DOHH2 (cell line): Measurements from ENCODE around the gene GALR2.

Experiments used
- H3F3A ChIP-seq: fragments of 200-600 bp; sonication (generic), shearing (Covaris generic); 2 replicates; pipeline ENCODE4 v1.6.0; 2016; ENCODE audit warnings: antibody characterized with exemption, mild to moderate bottlenecking; ENCODE audit not compliant: control insufficient read depth, insufficient read depth
- H3K27ac ChIP-seq: fragments of 200-600 bp; sonication (generic); 2 replicates; pipeline ENCODE4 v1.5.1; 2014; ENCODE audit warnings: low read depth, mild to moderate bottlenecking, low read length, moderate library complexity
- H3K27me3 ChIP-seq: fragments of 200-600 bp; sonication (generic); 2 replicates; pipeline ENCODE4 v1.6.1; 2014; ENCODE audit warnings: mild to moderate bottlenecking, low read length, mixed read lengths; ENCODE audit not compliant: control insufficient read depth
- H3K36me3 ChIP-seq: fragments of 200-600 bp; sonication (generic); 2 replicates; pipeline ENCODE4 v1.6.1; 2014; ENCODE audit warnings: mild to moderate bottlenecking, low read length, moderate library complexity, mixed read lengths; ENCODE audit not compliant: control insufficient read depth
- H3K4me1 ChIP-seq: fragments of 200-600 bp; sonication (generic); 2 replicates; pipeline ENCODE4 v1.6.1; 2014; ENCODE audit warnings: mild to moderate bottlenecking, low read length, mixed read lengths; ENCODE audit not compliant: control insufficient read depth
- H3K4me2 ChIP-seq: fragments of 200-600 bp; sonication (generic); 2 replicates; pipeline ENCODE4 v1.6.0; 2014; ENCODE audit warnings: mild to moderate bottlenecking, low read length, moderate library complexity
- H3K4me3 ChIP-seq: fragments of 200-600 bp; sonication (generic); 2 replicates; pipeline ENCODE4 v1.5.1; 2014; ENCODE audit warnings: mild to moderate bottlenecking, low read length, mixed read lengths
- H3K79me2 ChIP-seq: fragments of 200-600 bp; sonication (generic); 2 replicates; pipeline ENCODE4 v1.6.1; 2014; ENCODE audit warnings: mild to moderate bottlenecking, low read length, mixed read lengths; ENCODE audit not compliant: control insufficient read depth
- H3K9me2 ChIP-seq: fragments of 200-600 bp; sonication (generic); replicated peaks from 2 replicates; pipeline ENCODE4 v1.6.1; 2014; ENCODE audit warnings: mild to moderate bottlenecking, low read length, mixed read lengths; ENCODE audit not compliant: control insufficient read depth
- H3K9me3 ChIP-seq: fragments of 200-600 bp; sonication (generic); 2 replicates; pipeline ENCODE4 v1.6.1; 2014; ENCODE audit warnings: antibody characterized with exemption, low read length, mixed read lengths; ENCODE audit not compliant: control insufficient read depth, insufficient read depth
- H4K20me1 ChIP-seq: fragments of 200-600 bp; sonication (generic); 2 replicates; pipeline ENCODE4 v1.6.0; 2014; ENCODE audit warnings: low read depth, mild to moderate bottlenecking, antibody characterized with exemption, low read length, moderate library complexity; ENCODE audit not compliant: control insufficient read depth, insufficient read depth
- EZH2phosphoT487 ChIP-seq: fragments of 200-600 bp; sonication (generic); IDR thresholded peaks from 2 replicates; pipeline ENCODE4 v1.6.1; 2017; ENCODE audit warnings: borderline replicate concordance, mild to moderate bottlenecking, antibody characterized with exemption, low read length, moderate library complexity, mixed read lengths
- TF ChIP-seq, protein P1 (sequence below): fragments of 200-600 bp; sonication (generic); IDR thresholded peaks from one replicate; pipeline ENCODE4 v1.5.1; 2014; ENCODE audit warnings: antibody characterized with exemption, mild to moderate bottlenecking, low read depth, low read length; ENCODE audit not compliant: poor library complexity, severe bottlenecking

Gene GALR2

DNA sequence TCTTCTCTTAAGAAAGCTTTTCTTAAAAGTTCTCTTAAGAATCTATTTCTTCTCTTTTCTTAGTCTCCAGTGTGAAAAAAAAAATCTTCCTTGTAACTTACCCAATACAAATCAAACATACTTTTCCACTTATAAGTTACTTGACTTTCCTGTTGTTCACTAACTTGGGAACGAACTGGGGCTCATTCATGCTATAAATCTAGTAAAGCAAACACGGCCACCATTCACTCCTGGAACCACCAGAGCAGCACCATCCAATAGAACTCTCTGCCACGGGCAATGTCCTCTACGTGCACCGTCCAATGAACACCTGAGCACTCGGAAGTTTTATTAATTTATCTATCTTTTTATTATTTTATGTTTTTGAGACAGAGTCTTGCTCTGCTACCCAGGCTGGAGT lies 23.0 kb upstream of the GALR2 start:
- H3K27ac ChIP-seq = no peak overlapping the region
- no peak for TF ChIP-seq EZH2phosphoT487
- TF ChIP-seq, protein P1, sequence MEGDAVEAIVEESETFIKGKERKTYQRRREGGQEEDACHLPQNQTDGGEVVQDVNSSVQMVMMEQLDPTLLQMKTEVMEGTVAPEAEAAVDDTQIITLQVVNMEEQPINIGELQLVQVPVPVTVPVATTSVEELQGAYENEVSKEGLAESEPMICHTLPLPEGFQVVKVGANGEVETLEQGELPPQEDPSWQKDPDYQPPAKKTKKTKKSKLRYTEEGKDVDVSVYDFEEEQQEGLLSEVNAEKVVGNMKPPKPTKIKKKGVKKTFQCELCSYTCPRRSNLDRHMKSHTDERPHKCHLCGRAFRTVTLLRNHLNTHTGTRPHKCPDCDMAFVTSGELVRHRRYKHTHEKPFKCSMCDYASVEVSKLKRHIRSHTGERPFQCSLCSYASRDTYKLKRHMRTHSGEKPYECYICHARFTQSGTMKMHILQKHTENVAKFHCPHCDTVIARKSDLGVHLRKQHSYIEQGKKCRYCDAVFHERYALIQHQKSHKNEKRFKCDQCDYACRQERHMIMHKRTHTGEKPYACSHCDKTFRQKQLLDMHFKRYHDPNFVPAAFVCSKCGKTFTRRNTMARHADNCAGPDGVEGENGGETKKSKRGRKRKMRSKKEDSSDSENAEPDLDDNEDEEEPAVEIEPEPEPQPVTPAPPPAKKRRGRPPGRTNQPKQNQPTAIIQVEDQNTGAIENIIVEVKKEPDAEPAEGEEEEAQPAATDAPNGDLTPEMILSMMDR = no peak
- peaks cover 74% of the 10 kb centered on the region for H3K36me3 ChIP-seq
- peaks cover 4% of the 10 kb centered on the region; the same call in 1 of the 2 replicates for H3K79me2 ChIP-seq
- H3K27me3 ChIP-seq = no peaks in the 10 kb centered on the region
- no peaks in the 10 kb centered on the region for H3F3A ChIP-seq
- H3K4me3 ChIP-seq = no peak overlapping the region
- no peak overlapping the region for H3K4me2 ChIP-seq
- H3K9me2 ChIP-seq = no peaks in the 10 kb centered on the region
- no peaks in the 10 kb centered on the region for H3K9me3 ChIP-seq
- no peaks in the 10 kb centered on the region for H4K20me1 ChIP-seq
- H3K4me1 ChIP-seq = peaks cover 7% of the 10 kb centered on the region; the same call in 1 of the 2 replicates

DNA sequence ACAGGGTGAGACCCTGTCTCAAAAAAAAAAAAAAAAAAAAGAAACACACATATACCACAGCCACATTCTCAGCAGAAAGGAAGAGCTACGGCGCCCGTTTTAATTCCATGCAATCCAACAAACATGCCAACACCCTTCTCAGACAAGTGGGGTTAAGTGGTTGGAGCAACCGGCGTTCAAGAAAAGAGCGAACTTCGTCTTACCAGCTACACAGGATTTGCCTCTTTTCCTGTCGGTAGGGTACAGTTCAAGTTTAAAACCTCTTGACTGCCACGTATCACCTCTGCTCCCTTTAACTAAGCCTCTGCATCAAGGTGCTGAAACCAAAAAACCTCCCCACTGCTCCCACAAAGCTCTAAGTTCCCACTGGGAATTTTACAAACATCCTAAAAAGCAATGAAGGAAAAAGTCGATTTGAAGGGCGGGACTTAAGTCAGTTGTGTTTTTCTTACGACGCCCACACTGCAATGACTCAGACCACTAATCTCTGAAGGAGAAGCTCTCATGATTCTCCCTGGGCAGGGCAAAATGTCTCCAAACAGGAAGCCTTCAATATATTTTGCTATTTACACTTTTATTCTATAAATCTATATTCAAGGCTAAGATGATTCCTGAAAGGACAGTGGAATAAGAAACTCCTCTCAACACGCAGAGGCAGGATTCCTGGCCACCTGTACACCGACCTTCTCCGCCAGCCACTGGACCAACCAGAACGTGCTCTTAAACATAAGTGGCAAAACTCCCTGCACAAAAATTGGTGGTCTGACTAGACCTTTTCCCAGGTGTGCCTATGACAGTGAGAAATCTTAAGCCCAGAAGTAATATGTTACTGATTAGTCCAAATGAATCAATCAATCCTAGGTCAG lies 21.1 kb upstream of the GALR2 start:
- Histone ChIP-seq H3K9me2 (no peaks in the 10 kb centered on the region), H3K27me3 (no peaks in the 10 kb centered on the region), H3K79me2 (peaks cover 4% of the 10 kb centered on the region; the same call in 1 of the 2 replicates), H3K4me3 (no peak overlapping the region), H3K27ac (no peak overlapping the region), H3K9me3 (no peaks in the 10 kb centered on the region), H3K36me3 (peaks cover 77% of the 10 kb centered on the region), H3K4me2 (no peak overlapping the region), H3K4me1 (peaks cover under 1% of the 10 kb centered on the region; the same call in 1 of the 2 replicates), H3F3A (no peaks in the 10 kb centered on the region), H4K20me1 (no peaks in the 10 kb centered on the region)
- TF ChIP-seq, protein P1 = no peak
- no peak for TF ChIP-seq EZH2phosphoT487

DNA sequence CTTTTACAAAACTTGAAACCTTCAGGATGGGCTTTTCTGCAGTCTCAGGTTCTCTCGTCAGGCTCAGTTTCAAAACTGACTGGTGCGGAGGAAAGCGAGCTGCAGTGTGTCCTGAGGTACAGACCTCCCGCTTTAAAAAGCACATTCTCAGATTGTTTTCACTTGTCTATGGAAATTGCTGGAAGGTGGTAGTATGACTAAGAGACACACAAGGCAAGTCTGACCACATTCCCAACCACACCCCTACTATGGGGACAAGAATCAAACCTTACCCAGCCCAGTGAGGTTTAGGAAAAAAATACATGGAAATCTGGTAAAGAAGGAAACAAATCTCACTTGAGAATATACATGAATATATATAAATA lies 20.5 kb upstream of the GALR2 start:
- H3K4me2 ChIP-seq = no peak overlapping the region

More for the DNA sequence above, 20.5 kb upstream of the GALR2 start:
- Histone ChIP-seq H3K4me1 (no peaks in the 10 kb centered on the region), H4K20me1 (no peaks in the 10 kb centered on the region), H3K79me2 (peaks cover 4% of the 10 kb centered on the region; the same call in 1 of the 2 replicates), H3K27ac (no peak overlapping the region), H3K36me3 (peaks cover 77% of the 10 kb centered on the region), H3F3A (no peaks in the 10 kb centered on the region), H3K9me3 (no peaks in the 10 kb centered on the region), H3K27me3 (no peaks in the 10 kb centered on the region), H3K4me3 (no peak overlapping the region), H3K9me2 (no peaks in the 10 kb centered on the region)
- TF ChIP-seq, protein P1 = no peak
- no peak for TF ChIP-seq EZH2phosphoT487
